Osteoblast (primary cell): ENCODE results near the gene FBXL12. TPM values are rescaled to one million over a fixed set of nuclear protein-coding genes. Genes with fewer than 3 reads are reported as not detected.

Source experiments
- DNase-seq: peaks from one replicate; pipeline ENCODE4 v3.0.0; 2011; ENCODE audit warnings: low spot score, mixed read lengths; ENCODE audit not compliant: insufficient read length; ENCODE audit errors: missing footprints
- H2AFZ ChIP-seq: 2 replicates; pipeline ENCODE4 v1.6.0; 2011; ENCODE audit warnings: mild to moderate bottlenecking, low read length
- H3K27ac ChIP-seq: 2 replicates; pipeline ENCODE4 v1.5.1; 2011; ENCODE audit warnings: mild to moderate bottlenecking, low read depth, low read length, moderate library complexity
- H3K27me3 ChIP-seq: 2 replicates; pipeline ENCODE4 v1.6.0; 2012; ENCODE audit warnings: mild to moderate bottlenecking, control low read depth, inconsistent platforms, low read length, moderate library complexity; ENCODE audit not compliant: insufficient read depth
- H3K36me3 ChIP-seq: 2 replicates; pipeline ENCODE4 v1.5.1; 2011; ENCODE audit warnings: mild to moderate bottlenecking, low read length, control low read depth, moderate library complexity; ENCODE audit not compliant: insufficient read depth
- H3K4me1 ChIP-seq: 2 replicates; pipeline ENCODE4 v1.5.1; 2011; ENCODE audit warnings: mild to moderate bottlenecking, low read length, control low read depth, moderate library complexity; ENCODE audit not compliant: insufficient read depth
- H3K4me2 ChIP-seq: 2 replicates; pipeline ENCODE4 v1.6.0; 2011; ENCODE audit warnings: mild to moderate bottlenecking, low read length; ENCODE audit not compliant: insufficient read depth
- H3K4me3 ChIP-seq: fragments of 200-600 bp; sonication (generic); 3 replicates; pipeline ENCODE4 v1.5.1; 2012; ENCODE audit warnings: mild to moderate bottlenecking, low read length, inconsistent platforms; ENCODE audit not compliant: insufficient read depth
- H3K79me2 ChIP-seq: 2 replicates; pipeline ENCODE4 v1.6.0; 2012; ENCODE audit warnings: mild to moderate bottlenecking, low read length, control low read depth, inconsistent platforms; ENCODE audit not compliant: insufficient read depth
- H3K9me3 ChIP-seq: 2 replicates; pipeline ENCODE4 v1.5.1; 2011; ENCODE audit warnings: low read depth, low read length, control low read depth
- H4K20me1 ChIP-seq: 2 replicates; pipeline ENCODE4 v1.6.0; 2012; ENCODE audit warnings: mild to moderate bottlenecking, low read length, control low read depth; ENCODE audit not compliant: insufficient read depth
- CTCF ChIP-seq: IDR thresholded peaks from 2 replicates; pipeline ENCODE4 v1.5.1; 2011; ENCODE audit warnings: mild to moderate bottlenecking, low read depth, low read length, moderate library complexity; ENCODE audit errors: extremely low read depth
- total RNA-seq: library from RNA; depleted of rRNA; stranded (reverse); fragments of >200 nt; gene quantifications from 2 replicates; pipeline ENCODE4 v1.2.3, GENCODE V29; 2012

The FBXL12 gene
- total RNA-seq, 1 donor: 23.9 TPM

DNA sequence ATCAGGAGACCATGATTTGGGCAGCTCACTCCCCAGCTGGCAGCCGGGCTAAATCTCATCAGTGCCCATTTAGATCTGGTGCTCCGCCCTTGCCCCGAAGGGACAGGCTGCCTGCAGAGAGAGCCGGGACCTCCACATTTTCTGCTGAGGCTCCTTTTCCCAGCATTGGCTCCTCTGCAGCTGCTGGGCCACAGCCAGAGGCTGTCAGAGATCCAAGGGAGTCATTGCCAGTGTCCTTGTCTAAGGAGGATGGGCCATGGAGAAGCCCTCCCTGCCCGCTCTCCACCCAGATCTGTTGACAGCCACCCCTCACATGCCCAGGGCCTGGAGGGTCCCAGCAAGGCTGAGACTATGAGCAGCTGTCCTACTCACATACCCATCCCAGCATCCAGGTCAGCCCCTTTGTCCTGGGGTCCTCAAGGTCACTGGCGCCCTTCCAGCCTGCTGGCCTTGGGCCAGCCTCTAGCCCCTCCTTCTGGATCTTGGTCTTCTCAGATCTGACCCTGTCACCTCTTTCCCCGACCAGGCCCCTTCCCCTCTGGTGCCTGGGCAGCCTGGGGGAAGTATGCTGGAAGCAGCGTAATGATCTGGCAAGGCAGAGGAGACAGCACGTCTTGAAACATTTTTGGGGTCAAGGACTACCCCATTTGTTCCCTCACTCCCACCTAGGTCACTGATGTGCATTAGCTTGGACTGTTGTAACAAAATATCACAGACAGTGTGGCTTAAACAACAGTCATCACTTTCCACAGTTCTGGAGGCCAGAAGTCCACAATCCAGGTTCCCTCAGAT is 24.2 kb upstream of the FBXL12 start:
- peaks cover 51% of the 10 kb centered on the region for H3K36me3 ChIP-seq
- TF ChIP-seq CTCF: no peak

GRCh38 chr19:9839415-9839814 is 20.5 kb upstream of the FBXL12 start:
- Histone ChIP-seq H3K36me3 (peaks cover 48% of the 10 kb centered on the region), H3K4me2 (no peak overlapping the region)
- DNase-seq: no peak

More for the DNA sequence above, 24.2 kb upstream of the FBXL12 start:
- Histone ChIP-seq H3K9me3 (no peaks in the 10 kb centered on the region), H3K27ac (no peak overlapping the region), H3K4me3 (no peak overlapping the region), H3K4me1 (peaks cover 11% of the 10 kb centered on the region), H4K20me1 (peaks cover 33% of the 10 kb centered on the region), H2AFZ (no peak overlapping the region), H3K79me2 (peaks cover 45% of the 10 kb centered on the region), H3K27me3 (no peaks in the 10 kb centered on the region), H3K4me2 (no peak overlapping the region)
- DNase-seq: no peak

GRCh38 chr19:9838324-9838723 is 19.4 kb upstream of the FBXL12 start:
- no peak overlapping the region for H2AFZ ChIP-seq
- no peak for DNase-seq
- H3K4me1 ChIP-seq: peaks cover 11% of the 10 kb centered on the region
- no peaks in the 10 kb centered on the region for H3K9me3 ChIP-seq
- H3K4me2 ChIP-seq: no peak overlapping the region
- H3K27ac ChIP-seq: no peak overlapping the region
- TF ChIP-seq CTCF: no peak
- peaks cover 18% of the 10 kb centered on the region for H4K20me1 ChIP-seq
- H3K79me2 ChIP-seq: peaks cover 40% of the 10 kb centered on the region
- no peaks in the 10 kb centered on the region for H3K27me3 ChIP-seq
- H3K4me3 ChIP-seq: no peak overlapping the region
- H3K36me3 ChIP-seq: peaks cover 39% of the 10 kb centered on the region

More at GRCh38 chr19:9839415-9839814, 20.5 kb upstream of the FBXL12 start:
- no peaks in the 10 kb centered on the region for H3K9me3 ChIP-seq
- H2AFZ ChIP-seq: no peak overlapping the region
- no peak for TF ChIP-seq CTCF
- H3K27ac ChIP-seq: no peak overlapping the region
- H3K4me3 ChIP-seq: no peak overlapping the region
- peaks cover 44% of the 10 kb centered on the region for H3K79me2 ChIP-seq
- peaks cover 11% of the 10 kb centered on the region for H3K4me1 ChIP-seq
- no peaks in the 10 kb centered on the region for H3K27me3 ChIP-seq
- peaks cover 18% of the 10 kb centered on the region for H4K20me1 ChIP-seq

GRCh38 chr19:9836021-9836420 is 17.1 kb upstream of the FBXL12 start:
- Histone ChIP-seq H2AFZ (no peak overlapping the region), H3K9me3 (no peaks in the 10 kb centered on the region), H3K36me3 (peaks cover 21% of the 10 kb centered on the region), H3K4me3 (peak overlapping the region; percentile 75), H3K79me2 (peaks cover 37% of the 10 kb centered on the region), H3K27ac (no peak overlapping the region), H3K4me1 (peaks cover 11% of the 10 kb centered on the region), H3K4me2 (peak overlapping the region; percentile 98), H3K27me3 (no peaks in the 10 kb centered on the region), H4K20me1 (peaks cover 15% of the 10 kb centered on the region)
- no peak for DNase-seq
- TF ChIP-seq CTCF: no peak
